HG02623 (cell line): ENCODE measurements around the gene PYHIN1.
"Not testable (repeated sequence)": the region's sequence is repeated elsewhere in the genome, so short reads cannot be mapped to it uniquely, and the experiment has no call there.

Experiments used
- ATAC-seq: cut with Tn5 transposase; IDR thresholded peaks from one replicate; pipeline ENCODE4 v1.9.1; 2021; ENCODE audit warnings: moderate library complexity; ENCODE audit not compliant: unreplicated experiment

Gene PYHIN1

GRCh38 chr1:158978730-158979129 is 47.4 kb downstream of the PYHIN1 start:
- ATAC-seq, result no peak

GRCh38 chr1:158979229-158979628 is 47.9 kb downstream of the PYHIN1 start:
- ATAC-seq, result no peak

GRCh38 chr1:158983235-158983634 is 51.9 kb downstream of the PYHIN1 start:
- ATAC-seq, result no peak

GRCh38 chr1:158984386-158984785 is 53.0 kb downstream of the PYHIN1 start:
- ATAC-seq, result no peak

- no peak for ATAC-seq
These were observed 58.1 kb downstream of the PYHIN1 start for GRCh38 chr1:158989424-158989823.

GRCh38 chr1:158992787-158993312 is 61.5 kb downstream of the PYHIN1 start:
- no peak for ATAC-seq

- no peak for ATAC-seq
These were observed 65.6 kb downstream of the PYHIN1 start for GRCh38 chr1:158996998-158997397.

- ATAC-seq, result no peak
These were observed 66.9 kb downstream of the PYHIN1 start for GRCh38 chr1:158998037-158998780.

GRCh38 chr1:158998781-158999161 is 67.4 kb downstream of the PYHIN1 start:
- no peak for ATAC-seq

GRCh38 chr1:158999316-159000069 is 68.1 kb downstream of the PYHIN1 start:
- ATAC-seq, result no peak

- no peak for ATAC-seq
These were observed 68.7 kb downstream of the PYHIN1 start for GRCh38 chr1:159000070-159000409.

GRCh38 chr1:159000625-159001024 is 69.3 kb downstream of the PYHIN1 start:
- no peak for ATAC-seq

GRCh38 chr1:159005161-159005560 is 73.8 kb downstream of the PYHIN1 start:
- ATAC-seq, result no peak

- no peak for ATAC-seq
These were observed 74.3 kb downstream of the PYHIN1 start for GRCh38 chr1:159005676-159006075.

- ATAC-seq, result not testable (repeated sequence)
These were observed 75.0 kb downstream of the PYHIN1 start for GRCh38 chr1:159006210-159006807.

GRCh38 chr1:159007726-159008125 is 76.4 kb downstream of the PYHIN1 start:
- no peak for ATAC-seq

- ATAC-seq, result peak; percentile 64
These were observed 77.4 kb downstream of the PYHIN1 start for GRCh38 chr1:159008744-159009188.

GRCh38 chr1:159009287-159009686 is 77.9 kb downstream of the PYHIN1 start:
- no peak for ATAC-seq

- ATAC-seq, result peak; percentile 65
These were observed 78.5 kb downstream of the PYHIN1 start, which contains the start of gene IFI16 for GRCh38 chr1:159009704-159010361. TSS of gene IFI16 (plus strand) at chr1:159009907. CDS start at chr1:159014681, 4,774 bp downstream.

GRCh38 chr1:159010391-159010790 is 79.0 kb downstream of the PYHIN1 start:
- no peak for ATAC-seq

- ATAC-seq, result not testable (repeated sequence)
These were observed 79.6 kb downstream of the PYHIN1 start for GRCh38 chr1:159011001-159011400.
